HCT116 (cell line): Measurements from ENCODE around the gene DLG2. TPM values are rescaled to one million over a fixed set of nuclear protein-coding genes. Genes with fewer than 3 reads are reported as not detected.

Experiments
- ATAC-seq: fragments of 200-7000 bp; cut with Tn5 transposase; 2 replicates; pipeline ENCODE4 v1.9.1; 2020; ENCODE audit warnings: mild to moderate bottlenecking, moderate library complexity
- BruUV-seq: library from RNA; stranded (reverse); fragments of 400-500 nt; replicated peaks from 2 replicates; lab custom pipeline; 2021; lab: Mats Ljungman, UMichigan
- CTCF ChIA-PET: fragments of 300-600 bp; sonication (Branson Sonifier 250); formaldehyde crosslinking; loops from one replicate; lab custom pipeline; 2021; ENCODE audit warnings: antibody characterized with exemption; lab: Charles Lee
- POLR2A ChIA-PET: fragments of 300-600, 350-600 bp; sonication (Branson Sonifier 250); formaldehyde crosslinking; loops from one replicate; lab custom pipeline; 2021; ENCODE audit warnings: antibody characterized with exemption; lab: Charles Lee
- RAD21 ChIA-PET, 2 experiments: fragments of 300-600 bp; sonication (Branson Sonifier 250); formaldehyde crosslinking; loops; one replicate each; lab custom pipeline; 2023; ENCODE audit warnings: low total read pairs in 2 of 2; ENCODE audit not compliant: uncharacterized antibody in 2 of 2, unreplicated experiment in 2 of 2, low non-redundant PET in 1 of 2; lab: Charles Lee
- DNase-seq: peaks from one replicate; pipeline ENCODE4 v3.0.0-alpha.2; 2010; ENCODE audit warnings: low read depth, low spot score
- H2AFZ ChIP-seq: fragments of 200-600 bp; shearing (Covaris generic), sonication (generic); 2 replicates; pipeline ENCODE4 v1.6.1; 2017; ENCODE audit warnings: low read depth, mixed run types, mixed read lengths, antibody characterized with exemption, low read length; ENCODE audit not compliant: poor library complexity, severe bottlenecking
- H3K27ac ChIP-seq: 2 replicates; pipeline ENCODE4 v1.5.1; 2012; ENCODE audit warnings: low read depth, low read length
- H3K27me3 ChIP-seq: fragments of 200-600 bp; sonication (generic); 2 replicates; pipeline ENCODE4 v1.6.1; 2016; ENCODE audit warnings: mixed run types, low read length, mixed read lengths; ENCODE audit not compliant: insufficient read depth
- H3K36me3 ChIP-seq, 2 experiments: fragments of 200-500 bp in 1 of 2; fragments of 200-600 bp in 1 of 2; sonication (Bioruptor generic) in 1 of 2; sonication (generic) in 1 of 2; 2 replicates each; pipeline versions ENCODE4 v1.5.1 to v1.6.1; 2014 to 2016; ENCODE audit warnings: low read length in 2 of 2, inconsistent platforms in 1 of 2, mixed read lengths in 1 of 2, mixed run types in 1 of 2; ENCODE audit not compliant: insufficient read depth in 2 of 2, control insufficient read depth in 1 of 2
- H3K4me1 ChIP-seq, 2 experiments: fragments of 200-600 bp in 1 of 2; sonication (generic) in 1 of 2; 2 replicates each; pipeline versions ENCODE4 v1.5.1 to v1.6.1; 2012 to 2017; ENCODE audit warnings: low read length in 2 of 2, inconsistent platforms in 1 of 2, mild to moderate bottlenecking in 1 of 2, mixed read lengths in 1 of 2, mixed run types in 1 of 2, moderate library complexity in 1 of 2; ENCODE audit not compliant: insufficient read depth in 2 of 2, control insufficient read depth in 1 of 2
- H3K4me2 ChIP-seq: fragments of 200-600 bp; sonication (generic); 2 replicates; pipeline ENCODE4 v1.6.1; 2017; ENCODE audit warnings: mixed run types, low read length, mixed read lengths
- H3K4me3 ChIP-seq, 2 experiments: fragments of 200-600 bp in 1 of 2; sonication (generic) in 1 of 2; replicated peaks in 1 of 2; 2 replicates each; pipeline ENCODE4 v1.5.1; 2011 to 2016; ENCODE audit warnings: low read length in 2 of 2, control low read depth in 1 of 2, low read depth in 1 of 2, mild to moderate bottlenecking in 1 of 2, mixed read lengths in 1 of 2, mixed run types in 1 of 2
- H3K79me2 ChIP-seq: fragments of 200-600 bp; sonication (generic); 2 replicates; pipeline ENCODE4 v1.6.1; 2017; ENCODE audit warnings: mild to moderate bottlenecking, mixed run types, low read length, moderate library complexity, mixed read lengths; ENCODE audit not compliant: insufficient read depth
- H3K9ac ChIP-seq: fragments of 200-600 bp; sonication (generic); 2 replicates; pipeline ENCODE4 v1.6.1; 2016; ENCODE audit warnings: low read length, mixed read lengths
- H3K9me2 ChIP-seq: fragments of 200-600 bp; sonication (generic), shearing (Covaris generic); 2 replicates; pipeline ENCODE4 v1.6.1; 2017; ENCODE audit warnings: mixed run types, mild to moderate bottlenecking, moderate library complexity; ENCODE audit not compliant: insufficient read depth
- H3K9me3 ChIP-seq, 2 experiments: fragments of 200-500 bp in 1 of 2; fragments of 200-600 bp in 1 of 2; sonication (Bioruptor generic) in 1 of 2; sonication (generic) in 1 of 2; 2 replicates each; pipeline ENCODE4 v1.6.1; 2014 to 2017; ENCODE audit warnings: low read length in 2 of 2, mixed read lengths in 2 of 2, inconsistent platforms in 1 of 2, low read depth in 1 of 2, mild to moderate bottlenecking in 1 of 2, mixed run types in 1 of 2, moderate library complexity in 1 of 2; ENCODE audit not compliant: control insufficient read depth in 1 of 2, insufficient read depth in 1 of 2
- H4K20me1 ChIP-seq: fragments of 200-600 bp; sonication (generic), shearing (Covaris generic); 2 replicates; pipeline ENCODE4 v1.6.1; 2017; ENCODE audit warnings: mixed run types, mild to moderate bottlenecking, moderate library complexity; ENCODE audit not compliant: insufficient read depth
- CEBPB ChIP-seq: IDR thresholded peaks from 2 replicates; pipeline ENCODE4 v1.6.1; 2012; ENCODE audit warnings: low read depth
- EGR1 ChIP-seq: IDR thresholded peaks from 2 replicates; pipeline ENCODE4 v1.6.1; 2012; ENCODE audit warnings: low read depth
- FOSL1 ChIP-seq: IDR thresholded peaks from 2 replicates; pipeline ENCODE4 v1.6.1; 2012; ENCODE audit warnings: low read depth
- POLR2A ChIP-seq: IDR thresholded peaks from 2 replicates; pipeline ENCODE4 v1.7.0; 2011; ENCODE audit warnings: borderline replicate concordance; ENCODE audit not compliant: insufficient read depth, insufficient read length; ENCODE audit errors: extremely low read depth
- POLR2AphosphoS5 ChIP-seq: IDR thresholded peaks from 2 replicates; pipeline ENCODE4 v1.6.1; 2011; ENCODE audit warnings: mild to moderate bottlenecking, low read depth, low read length, moderate library complexity
- RAD21 ChIP-seq: IDR thresholded peaks from 2 replicates; pipeline ENCODE4 v1.6.1; 2012; ENCODE audit warnings: low read depth, mild to moderate bottlenecking
- SP1 ChIP-seq: IDR thresholded peaks from 2 replicates; pipeline ENCODE4 v1.6.1; 2012; ENCODE audit warnings: low read depth
- SRF ChIP-seq: IDR thresholded peaks from 2 replicates; pipeline ENCODE4 v1.6.1; 2012; ENCODE audit warnings: low read depth
- YY1 ChIP-seq: IDR thresholded peaks from 2 replicates; pipeline ENCODE4 v1.6.1; 2011; ENCODE audit warnings: low read length, low read depth, moderate library complexity, mild to moderate bottlenecking; ENCODE audit not compliant: insufficient replicate concordance; ENCODE audit errors: extremely low read depth
- ZBTB33 ChIP-seq: IDR thresholded peaks from 2 replicates; pipeline ENCODE4 v1.6.1; 2011; ENCODE audit warnings: mild to moderate bottlenecking, low read length, moderate library complexity; ENCODE audit not compliant: insufficient replicate concordance; ENCODE audit errors: extremely low read depth
- ZFX ChIP-seq: fragments of 450-650 bp; IDR thresholded peaks from 2 replicates; pipeline ENCODE4 v1.6.1; 2017
- intact Hi-C: fragments of 100-400 bp; cut with micrococcal nuclease; formaldehyde crosslinking; loops from 2 replicates; pipeline ENCODE4 v1.10.0; 2022
- total RNA-seq: library from RNA; stranded (reverse); gene quantifications from one replicate; pipeline ENCODE4 v1.2.1, GENCODE V29; 2021; ENCODE audit not compliant: unreplicated experiment
- TF ChIP-seq, protein P1 (sequence below), 3 experiments: fragments of 200-600 bp in 1 of 3; sonication (generic) in 1 of 3; IDR thresholded peaks in 2 of 3; conservative IDR thresholded peaks in 1 of 3; 2 replicates each; pipeline ENCODE4 v1.5.1; 2012 to 2017; ENCODE audit warnings: low read depth in 2 of 3, low read length in 2 of 3, antibody characterized with exemption in 1 of 3, borderline replicate concordance in 1 of 3, control low read depth in 1 of 3, mild to moderate bottlenecking in 1 of 3, mixed read lengths in 1 of 3, mixed run types in 1 of 3, moderate library complexity in 1 of 3; ENCODE audit not compliant: insufficient read depth in 1 of 3

The DLG2 gene
- total RNA-seq, 1 experiment from 2014 or later: 2.4 TPM

GRCh38 chr11:84558085-84558905 lies 1068.8 kb downstream of the DLG2 start:
- Histone ChIP-seq H4K20me1 (no peaks in the 10 kb centered on the region), H3K4me2 (no peak overlapping the region), H3K36me3 (no peaks in the 10 kb centered on the region), H3K4me3 (no peak overlapping the region), H3K79me2 (no peaks in the 10 kb centered on the region), H2AFZ (no peak overlapping the region), H3K9ac (no peak overlapping the region), H3K9me3 (no peaks in the 10 kb centered on the region), H3K4me1 (no peaks in the 10 kb centered on the region), H3K27ac (no peak overlapping the region), H3K27me3 (no peaks in the 10 kb centered on the region), H3K9me2 (no peaks in the 10 kb centered on the region)
- ChIA-PET CTCF (interaction anchor here (0.6 to 1.0 kb wide), 3 partner anchors 14 to 1033 kb away, joined by 3 to 10 read pairs (median 3); no protein-coding TSS in a partner anchor), POLR2A (no interaction called here), RAD21 (no interaction called here)
- DNase-seq (peak; percentile 18), ATAC-seq (peak; percentile 78)
- no peak for TF ChIP-seq POLR2AphosphoS5
- peak; percentile 59 for TF ChIP-seq RAD21
- no peak for TF ChIP-seq FOSL1
- TF ChIP-seq, protein P1, sequence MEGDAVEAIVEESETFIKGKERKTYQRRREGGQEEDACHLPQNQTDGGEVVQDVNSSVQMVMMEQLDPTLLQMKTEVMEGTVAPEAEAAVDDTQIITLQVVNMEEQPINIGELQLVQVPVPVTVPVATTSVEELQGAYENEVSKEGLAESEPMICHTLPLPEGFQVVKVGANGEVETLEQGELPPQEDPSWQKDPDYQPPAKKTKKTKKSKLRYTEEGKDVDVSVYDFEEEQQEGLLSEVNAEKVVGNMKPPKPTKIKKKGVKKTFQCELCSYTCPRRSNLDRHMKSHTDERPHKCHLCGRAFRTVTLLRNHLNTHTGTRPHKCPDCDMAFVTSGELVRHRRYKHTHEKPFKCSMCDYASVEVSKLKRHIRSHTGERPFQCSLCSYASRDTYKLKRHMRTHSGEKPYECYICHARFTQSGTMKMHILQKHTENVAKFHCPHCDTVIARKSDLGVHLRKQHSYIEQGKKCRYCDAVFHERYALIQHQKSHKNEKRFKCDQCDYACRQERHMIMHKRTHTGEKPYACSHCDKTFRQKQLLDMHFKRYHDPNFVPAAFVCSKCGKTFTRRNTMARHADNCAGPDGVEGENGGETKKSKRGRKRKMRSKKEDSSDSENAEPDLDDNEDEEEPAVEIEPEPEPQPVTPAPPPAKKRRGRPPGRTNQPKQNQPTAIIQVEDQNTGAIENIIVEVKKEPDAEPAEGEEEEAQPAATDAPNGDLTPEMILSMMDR (IDR thresholded peaks at IDR 0.05 in 2 of 3, conservative IDR thresholded peaks at IDR 0.05 in 1 of 3; ENCODE audit: borderline replicate concordance in 1 of 3, insufficient read depth in 1 of 3, low read depth in 2 of 3, low read length in 2 of 3): peak; percentile 25 to 79 (median 70); a peak in 5 of 6 replicates
- no TSS peak for BruUV-seq
- intact Hi-C loops: loop anchor here (1.0 to 10.0 kb wide), 2 partner anchors 157 to 1033 kb away; no protein-coding TSS in a partner anchor

DNA sequence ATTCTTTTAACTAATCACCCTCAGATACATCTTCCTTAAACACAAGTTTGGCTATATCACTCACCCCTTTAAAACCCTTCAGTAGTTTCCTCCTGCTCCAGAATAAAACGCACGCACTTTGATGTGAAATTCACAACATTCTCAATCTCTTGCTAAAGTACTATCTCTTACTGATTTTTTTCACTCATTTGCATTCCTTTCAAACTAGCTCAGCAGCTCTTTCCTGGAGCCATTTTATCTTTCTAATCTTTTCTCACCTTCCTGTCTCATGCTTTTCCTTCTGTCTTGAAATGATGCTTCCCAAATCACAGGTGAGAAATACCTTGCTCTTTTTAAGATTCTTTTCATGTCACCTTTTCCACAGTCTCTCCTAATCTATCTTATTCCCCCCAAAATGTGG lies 1074.4 kb downstream of the DLG2 start:
- POLR2A ChIA-PET: no interaction called here
- no peak overlapping the region for H2AFZ ChIP-seq
- H3K79me2 ChIP-seq: no peaks in the 10 kb centered on the region
- DNase-seq: no peak
- BruUV-seq: no TSS peak
- H3K4me1 ChIP-seq: no peaks in the 10 kb centered on the region
- RAD21 ChIA-PET: no interaction called here
- no peaks in the 10 kb centered on the region for H3K9me2 ChIP-seq
- H3K4me2 ChIP-seq: no peak overlapping the region
- CTCF ChIA-PET: no interaction called here
- no peaks in the 10 kb centered on the region for H4K20me1 ChIP-seq
- no peaks in the 10 kb centered on the region for H3K9me3 ChIP-seq
- no peaks in the 10 kb centered on the region for H3K27me3 ChIP-seq
- intact Hi-C loops: loop anchor here (10.0 kb wide), 1 partner anchor 162 kb away; no protein-coding TSS in a partner anchor
- H3K4me3 ChIP-seq: no peak overlapping the region
- no peak for ATAC-seq
- H3K27ac ChIP-seq: no peak overlapping the region
- H3K36me3 ChIP-seq: no peaks in the 10 kb centered on the region
- H3K9ac ChIP-seq: no peak overlapping the region
- no peak for TF ChIP-seq ZBTB33
- TF ChIP-seq FOSL1: no peak
- no peak for TF ChIP-seq POLR2A
- no peak for TF ChIP-seq RAD21
- TF ChIP-seq SRF: no peak
- TF ChIP-seq YY1: no peak
- no peak for TF ChIP-seq CEBPB
- TF ChIP-seq ZFX: no peak
- TF ChIP-seq EGR1: no peak
- TF ChIP-seq SP1: no peak
